Duodenal mucosa (tissue), 2 donors: ENCODE results near the gene IQGAP2.

Experiments used
- H3K27ac ChIP-seq: one replicate; pipeline ENCODE4 v1.7.0; 2013; ENCODE audit warnings: low read depth, low read length
- H3K27me3 ChIP-seq, 2 donors: one replicate each; pipeline ENCODE4 v1.7.0; 2013; ENCODE audit warnings: low read length in 2 of 2, control low read depth in 1 of 2; ENCODE audit not compliant: insufficient read depth in 2 of 2, control insufficient read depth in 1 of 2
- H3K36me3 ChIP-seq, 2 donors: one replicate each; pipeline ENCODE4 v1.7.0; 2013; ENCODE audit warnings: low read length in 2 of 2, control low read depth in 1 of 2; ENCODE audit not compliant: insufficient read depth in 2 of 2, control insufficient read depth in 1 of 2
- H3K4me1 ChIP-seq, 2 donors: one replicate each; pipeline ENCODE4 v1.7.0; 2013; ENCODE audit warnings: low read length in 2 of 2, control low read depth in 1 of 2; ENCODE audit not compliant: insufficient read depth in 2 of 2, control insufficient read depth in 1 of 2
- H3K4me3 ChIP-seq, 2 donors: one replicate each; pipeline ENCODE4 v1.7.0; 2013; ENCODE audit warnings: low read length in 2 of 2, low read depth in 1 of 2
- H3K9ac ChIP-seq, 2 donors: one replicate each; pipeline ENCODE4 v1.7.0; 2013; ENCODE audit warnings: low read length in 2 of 2, low read depth in 1 of 2
- H3K9me3 ChIP-seq, 2 donors: one replicate each; pipeline ENCODE4 v1.7.0; 2013; ENCODE audit warnings: low read length in 2 of 2, control low read depth in 1 of 2; ENCODE audit not compliant: control insufficient read depth in 1 of 2

IQGAP2 gene, protein sequence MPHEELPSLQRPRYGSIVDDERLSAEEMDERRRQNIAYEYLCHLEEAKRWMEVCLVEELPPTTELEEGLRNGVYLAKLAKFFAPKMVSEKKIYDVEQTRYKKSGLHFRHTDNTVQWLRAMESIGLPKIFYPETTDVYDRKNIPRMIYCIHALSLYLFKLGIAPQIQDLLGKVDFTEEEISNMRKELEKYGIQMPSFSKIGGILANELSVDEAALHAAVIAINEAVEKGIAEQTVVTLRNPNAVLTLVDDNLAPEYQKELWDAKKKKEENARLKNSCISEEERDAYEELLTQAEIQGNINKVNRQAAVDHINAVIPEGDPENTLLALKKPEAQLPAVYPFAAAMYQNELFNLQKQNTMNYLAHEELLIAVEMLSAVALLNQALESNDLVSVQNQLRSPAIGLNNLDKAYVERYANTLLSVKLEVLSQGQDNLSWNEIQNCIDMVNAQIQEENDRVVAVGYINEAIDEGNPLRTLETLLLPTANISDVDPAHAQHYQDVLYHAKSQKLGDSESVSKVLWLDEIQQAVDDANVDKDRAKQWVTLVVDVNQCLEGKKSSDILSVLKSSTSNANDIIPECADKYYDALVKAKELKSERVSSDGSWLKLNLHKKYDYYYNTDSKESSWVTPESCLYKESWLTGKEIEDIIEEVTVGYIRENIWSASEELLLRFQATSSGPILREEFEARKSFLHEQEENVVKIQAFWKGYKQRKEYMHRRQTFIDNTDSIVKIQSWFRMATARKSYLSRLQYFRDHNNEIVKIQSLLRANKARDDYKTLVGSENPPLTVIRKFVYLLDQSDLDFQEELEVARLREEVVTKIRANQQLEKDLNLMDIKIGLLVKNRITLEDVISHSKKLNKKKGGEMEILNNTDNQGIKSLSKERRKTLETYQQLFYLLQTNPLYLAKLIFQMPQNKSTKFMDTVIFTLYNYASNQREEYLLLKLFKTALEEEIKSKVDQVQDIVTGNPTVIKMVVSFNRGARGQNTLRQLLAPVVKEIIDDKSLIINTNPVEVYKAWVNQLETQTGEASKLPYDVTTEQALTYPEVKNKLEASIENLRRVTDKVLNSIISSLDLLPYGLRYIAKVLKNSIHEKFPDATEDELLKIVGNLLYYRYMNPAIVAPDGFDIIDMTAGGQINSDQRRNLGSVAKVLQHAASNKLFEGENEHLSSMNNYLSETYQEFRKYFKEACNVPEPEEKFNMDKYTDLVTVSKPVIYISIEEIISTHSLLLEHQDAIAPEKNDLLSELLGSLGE (N-terminal part only)

DNA sequence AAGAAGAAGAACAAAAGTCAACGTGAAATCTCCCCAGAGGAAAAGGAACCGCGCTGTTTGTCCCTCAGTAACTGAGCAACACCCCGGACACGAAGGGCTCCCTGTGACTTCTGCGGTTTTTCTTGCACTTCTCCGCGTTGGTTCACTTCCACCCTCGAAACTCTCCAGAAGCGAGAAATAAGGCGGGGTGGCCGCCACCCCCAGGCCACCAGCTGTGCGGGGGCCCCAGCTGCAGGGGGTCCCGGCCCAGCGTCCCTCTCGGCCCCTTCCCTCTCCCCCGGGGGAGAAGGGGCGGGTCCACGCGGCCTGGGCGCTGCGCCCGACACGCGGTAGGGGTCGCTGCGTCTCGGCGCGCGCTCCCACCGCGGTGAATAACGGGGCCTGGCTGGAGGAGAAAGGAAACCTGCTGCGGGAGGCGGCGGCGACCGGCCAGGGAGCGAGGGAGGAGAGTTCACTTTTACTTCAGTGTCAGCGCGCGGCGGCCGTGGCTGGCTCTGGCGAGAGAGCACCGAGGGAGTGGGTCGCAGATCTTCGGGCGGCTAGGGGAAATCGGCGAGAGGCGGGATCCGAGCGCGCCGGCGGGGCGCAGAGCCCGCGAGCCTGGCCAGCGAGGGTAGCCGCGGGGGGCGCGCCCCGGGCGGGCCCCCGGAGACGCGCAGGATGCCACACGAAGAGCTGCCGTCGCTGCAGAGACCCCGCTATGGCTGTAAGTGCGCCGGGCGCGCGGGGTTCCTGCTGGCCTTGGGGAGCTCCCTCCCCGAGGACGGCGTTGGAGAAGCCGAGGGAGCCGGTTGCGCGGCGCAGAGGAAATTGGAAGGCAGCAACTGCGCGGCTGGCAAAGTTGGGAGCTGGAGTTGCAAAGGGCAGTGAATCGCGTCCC, at the start of gene IQGAP2:
IQGAP2 (plus strand) TSS at position 400 of the 880 bp plus-strand sequence; CDS start at position 661, 261 bp downstream.
- H3K4me3 ChIP-seq: peak within 1 kb of the TSS; percentile 69 to 82
- no peaks in the 10 kb centered on the region for H3K27me3 ChIP-seq
- H3K9me3 ChIP-seq: no peaks in the 10 kb centered on the region
- H3K36me3 ChIP-seq: no peaks in the 10 kb centered on the region
- H3K27ac ChIP-seq: peak within 1 kb of the TSS; percentile 78
- peaks cover 28 to 34% of the 10 kb centered on the region in 2 donors for H3K4me1 ChIP-seq
- H3K9ac ChIP-seq: peak within 1 kb of the TSS; percentile 68 to 83

DNA sequence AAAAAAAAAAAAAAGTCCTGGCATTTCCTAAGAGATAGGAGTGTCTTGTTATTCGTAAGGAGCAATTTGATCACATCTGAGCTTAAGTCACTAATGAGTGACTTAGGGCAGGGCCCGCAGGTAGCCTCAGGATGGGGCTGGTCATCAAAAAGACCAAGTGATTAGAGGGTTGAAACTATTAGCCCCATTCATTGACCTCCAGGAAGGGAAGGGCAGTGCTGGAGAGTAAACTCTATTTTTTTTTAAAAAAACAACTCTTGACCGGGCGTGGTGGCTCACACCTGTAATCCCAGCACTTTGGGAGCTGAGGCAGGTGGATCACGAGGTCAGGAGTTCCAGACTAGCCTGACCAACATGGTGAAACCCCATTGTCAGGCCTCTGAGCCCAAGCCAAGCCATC, 46.2 kb upstream of the IQGAP2 start:
- no peaks in the 10 kb centered on the region for H3K36me3 ChIP-seq
- H3K27ac ChIP-seq: no peak overlapping the region
- no peaks in the 10 kb centered on the region for H3K9me3 ChIP-seq

DNA sequence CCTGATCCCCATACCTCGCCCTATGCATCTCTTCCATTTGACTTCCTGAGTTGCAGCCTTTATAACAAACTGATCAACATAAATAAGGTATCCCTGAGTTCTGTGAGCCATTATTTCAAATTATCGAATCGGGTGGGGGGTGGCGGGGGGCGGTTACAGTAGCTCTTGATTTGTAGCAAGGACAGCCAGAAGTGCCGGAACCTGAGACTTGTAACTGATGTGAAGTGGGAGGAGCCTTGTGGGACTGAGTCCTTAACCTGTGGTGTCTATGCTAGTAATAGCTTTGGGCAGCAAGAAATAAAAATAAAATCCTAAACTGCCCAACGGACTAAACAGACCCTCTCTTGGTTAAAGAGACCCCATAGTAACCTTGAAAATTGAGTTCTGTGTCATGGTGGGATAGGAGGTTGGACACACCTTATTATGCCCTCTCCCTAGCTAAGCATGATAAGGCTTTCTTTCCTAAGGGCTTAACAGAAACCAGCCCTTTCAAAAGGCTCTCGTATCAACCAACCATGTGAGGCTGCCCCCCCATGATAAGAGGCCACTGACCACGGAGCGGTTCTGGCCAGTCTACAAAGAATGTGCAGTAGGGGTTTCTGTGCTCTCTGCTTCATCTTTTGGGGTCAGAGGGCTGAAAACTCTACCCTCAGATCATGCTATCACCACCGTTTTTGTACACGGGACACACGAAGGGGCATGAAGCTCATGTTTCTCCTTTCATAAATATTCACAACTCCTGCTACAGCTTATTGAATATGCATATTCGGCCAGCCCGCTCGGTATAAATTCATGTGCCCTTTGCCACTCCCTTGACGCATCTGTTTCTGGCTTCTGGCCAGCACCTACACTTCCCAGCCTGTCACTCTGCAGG, 39.5 kb upstream of the IQGAP2 start:
- H3K27me3 ChIP-seq: peaks cover 0 to 3% of the 10 kb centered on the region in 2 donors
- no peak overlapping the region for H3K9ac ChIP-seq
- no peak overlapping the region for H3K27ac ChIP-seq
- no peaks in the 10 kb centered on the region for H3K9me3 ChIP-seq
- no peaks in the 10 kb centered on the region for H3K36me3 ChIP-seq
- peak overlapping the region in 1 of 2 donors; percentile 25 for H3K4me3 ChIP-seq
- peaks cover 0 to 4% of the 10 kb centered on the region in 2 donors for H3K4me1 ChIP-seq

More for the DNA sequence above, 46.2 kb upstream of the IQGAP2 start:
- no peaks in the 10 kb centered on the region for H3K27me3 ChIP-seq
- no peak overlapping the region for H3K9ac ChIP-seq
- H3K4me1 ChIP-seq: no peaks in the 10 kb centered on the region
- H3K4me3 ChIP-seq: no peak overlapping the region

DNA sequence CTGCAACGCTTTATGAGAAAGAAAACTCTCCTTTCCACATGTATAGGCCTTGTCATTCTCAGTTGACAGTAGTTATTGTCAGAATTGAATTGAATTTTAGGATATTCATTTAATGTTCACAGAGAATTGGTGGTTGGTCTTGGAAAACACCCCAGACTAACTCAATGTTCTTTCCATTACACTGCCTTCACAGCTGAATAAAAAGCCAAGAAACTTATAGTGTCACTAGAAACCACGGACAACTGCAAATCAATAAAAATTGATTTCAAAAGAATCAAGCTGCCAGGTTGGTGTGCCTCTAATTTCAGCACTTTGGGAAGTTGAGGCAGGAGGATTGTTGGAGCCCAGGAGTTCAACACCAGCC, 38.9 kb upstream of the IQGAP2 start:
- Histone ChIP-seq H3K4me1 (peaks cover 0 to 4% of the 10 kb centered on the region in 2 donors), H3K9me3 (no peaks in the 10 kb centered on the region), H3K36me3 (no peaks in the 10 kb centered on the region), H3K9ac (no peak overlapping the region), H3K27me3 (peaks cover 0 to 3% of the 10 kb centered on the region in 2 donors), H3K4me3 (no peak overlapping the region), H3K27ac (no peak overlapping the region)

DNA sequence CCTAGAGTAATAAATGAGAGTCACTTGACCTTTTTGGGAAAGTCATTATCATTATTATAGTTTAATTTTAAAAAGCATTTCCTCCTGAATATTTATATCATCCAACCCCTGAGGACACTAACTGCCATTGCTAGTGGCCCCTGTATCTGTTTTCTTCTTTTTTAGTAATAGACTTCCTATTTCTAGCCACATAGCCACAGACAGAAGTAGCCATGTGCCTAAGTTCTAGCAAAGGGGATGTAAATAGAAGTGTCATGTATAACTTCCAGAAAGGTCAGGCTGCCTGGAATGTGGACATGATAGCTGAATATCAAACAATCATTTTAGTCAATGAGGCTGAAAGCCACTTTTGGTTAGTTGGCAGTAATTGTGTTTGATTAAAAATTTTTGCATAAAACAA, 37.5 kb upstream of the IQGAP2 start:
- Histone ChIP-seq H3K4me3 (no peak overlapping the region), H3K9me3 (no peaks in the 10 kb centered on the region), H3K36me3 (no peaks in the 10 kb centered on the region), H3K27me3 (peaks cover 0 to 3% of the 10 kb centered on the region in 2 donors), H3K4me1 (peaks cover 0 to 4% of the 10 kb centered on the region in 2 donors), H3K9ac (no peak overlapping the region), H3K27ac (no peak overlapping the region)

DNA sequence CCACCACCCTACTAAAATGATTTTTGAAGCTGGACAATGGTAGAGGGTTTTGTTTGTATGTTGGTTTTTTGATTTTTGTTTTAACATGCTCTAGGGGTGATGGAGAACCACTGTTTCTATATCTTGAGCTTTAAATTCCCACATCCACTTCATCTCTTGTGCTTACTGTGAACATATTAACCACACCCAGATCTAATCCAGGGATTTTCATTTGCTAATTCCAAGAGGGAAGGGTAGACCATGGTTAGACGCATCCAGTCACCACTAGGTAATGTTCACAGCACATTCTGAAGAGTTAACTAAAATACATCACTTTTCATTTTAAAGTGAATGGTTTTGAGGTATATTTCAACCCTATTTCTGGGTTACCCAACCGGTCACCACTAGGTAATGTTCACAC, 36.5 kb upstream of the IQGAP2 start:
- Histone ChIP-seq H3K4me1 (peaks cover 0 to 4% of the 10 kb centered on the region in 2 donors), H3K4me3 (no peak overlapping the region), H3K27ac (no peak overlapping the region), H3K9ac (no peak overlapping the region), H3K9me3 (no peaks in the 10 kb centered on the region), H3K27me3 (peaks cover 0 to 3% of the 10 kb centered on the region in 2 donors), H3K36me3 (no peaks in the 10 kb centered on the region)

DNA sequence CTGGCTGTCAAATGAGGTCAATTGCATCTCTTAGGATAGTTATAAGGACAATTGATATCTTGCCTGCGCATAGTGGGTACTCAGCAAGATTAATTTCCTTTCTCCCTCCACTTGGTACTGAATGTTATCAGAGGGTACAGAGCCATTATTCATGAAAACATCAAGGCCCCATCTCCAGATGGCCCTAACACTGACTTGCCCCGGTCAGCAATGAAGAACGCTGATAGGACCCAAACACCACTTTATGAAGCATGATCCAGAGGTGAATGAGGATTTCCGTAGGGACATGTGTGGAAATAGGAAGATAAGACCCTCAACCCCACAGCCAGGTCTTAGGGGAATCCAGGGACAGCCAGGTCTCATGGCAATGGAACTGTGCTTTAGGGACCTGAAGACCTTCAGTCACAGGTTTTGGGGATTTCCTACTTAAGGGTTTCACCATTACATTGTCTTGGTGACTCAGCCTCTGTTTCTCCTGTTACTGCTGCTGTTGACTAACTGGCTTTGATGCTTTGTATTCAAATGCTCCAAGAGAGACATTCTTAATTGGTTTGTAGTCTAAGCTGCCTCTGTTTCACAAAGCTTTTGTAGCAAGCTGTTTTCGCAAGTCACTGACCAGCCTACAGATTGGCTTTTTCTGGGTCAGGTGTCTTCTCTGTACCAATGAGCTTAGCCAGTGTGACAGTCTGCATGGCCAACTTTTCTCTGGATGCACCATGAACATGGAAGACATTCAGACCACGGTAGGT, 35.3 kb upstream of the IQGAP2 start:
- Histone ChIP-seq H3K4me1 (peaks cover 9 to 11% of the 10 kb centered on the region in 2 donors), H3K9ac (no peak overlapping the region), H3K27ac (no peak overlapping the region), H3K4me3 (no peak overlapping the region), H3K27me3 (peaks cover 0 to 3% of the 10 kb centered on the region in 2 donors), H3K9me3 (no peaks in the 10 kb centered on the region), H3K36me3 (no peaks in the 10 kb centered on the region)

DNA sequence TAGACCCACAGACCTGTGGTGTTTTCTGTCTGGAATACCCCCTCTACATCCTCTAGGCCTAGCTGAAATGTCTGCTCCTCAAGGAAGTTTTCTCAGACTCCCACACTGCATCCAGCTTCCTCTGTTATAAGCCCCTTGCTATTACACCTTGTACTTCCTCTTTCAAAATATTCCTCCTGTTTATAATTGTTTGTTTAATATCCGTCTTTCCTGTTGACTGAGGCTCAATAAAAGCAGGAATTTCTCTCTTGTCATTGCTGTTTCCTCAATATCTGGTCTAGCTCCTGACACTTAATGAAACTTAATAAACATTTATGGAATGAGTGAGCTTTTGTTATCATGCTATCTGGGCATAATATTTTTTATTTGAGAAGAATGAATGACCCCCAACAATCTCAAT, 34.1 kb upstream of the IQGAP2 start:
- Histone ChIP-seq H3K27me3 (peaks cover 0 to 3% of the 10 kb centered on the region in 2 donors), H3K9ac (no peak overlapping the region), H3K4me3 (no peak overlapping the region), H3K36me3 (no peaks in the 10 kb centered on the region), H3K27ac (no peak overlapping the region), H3K4me1 (peaks cover 7 to 10% of the 10 kb centered on the region in 2 donors), H3K9me3 (no peaks in the 10 kb centered on the region)
